Neuronal stem cell (in vitro differentiated cells): ENCODE measurements around the gene SOX18.

ENCODE experiments used
- DNase-seq: peaks from one replicate; pipeline ENCODE4 v3.0.0-alpha.2; 2013; ENCODE audit warnings: low spot score
- H2AFZ ChIP-seq: one replicate; pipeline ENCODE4 v1.6.1; 2013; ENCODE audit warnings: mild to moderate bottlenecking, low read length, inconsistent platforms
- H2AK5ac ChIP-seq: 2 replicates; pipeline ENCODE4 v1.6.1; 2013; ENCODE audit warnings: low read depth, mild to moderate bottlenecking, inconsistent platforms, low read length, moderate library complexity, mixed read lengths
- H2BK120ac ChIP-seq: 2 replicates; pipeline ENCODE4 v1.6.1; 2013; ENCODE audit warnings: low read depth, mild to moderate bottlenecking, inconsistent platforms, low read length, moderate library complexity, mixed read lengths
- H2BK12ac ChIP-seq: one replicate; pipeline ENCODE4 v1.6.1; 2013; ENCODE audit warnings: low read length, inconsistent platforms
- H2BK15ac ChIP-seq: 2 replicates; pipeline ENCODE4 v1.6.1; 2013; ENCODE audit warnings: mild to moderate bottlenecking, low read length, inconsistent platforms, mixed read lengths
- H2BK5ac ChIP-seq: one replicate; pipeline ENCODE4 v1.6.1; 2013; ENCODE audit warnings: inconsistent platforms, mild to moderate bottlenecking, low read length, moderate library complexity
- H3K14ac ChIP-seq: one replicate; pipeline ENCODE4 v1.6.1; 2013; ENCODE audit warnings: low read length, inconsistent platforms
- H3K18ac ChIP-seq: 2 replicates; pipeline ENCODE4 v1.6.1; 2013; ENCODE audit warnings: low read length, inconsistent platforms
- H3K23ac ChIP-seq: 2 replicates; pipeline ENCODE4 v1.6.1; 2013; ENCODE audit warnings: low read depth, mild to moderate bottlenecking, mixed read lengths, low read length, inconsistent platforms; ENCODE audit not compliant: poor library complexity
- H3K27ac ChIP-seq: replicated peaks from 3 replicates; pipeline ENCODE4 v1.5.1; 2013; ENCODE audit warnings: low read length, inconsistent platforms
- H3K27me3 ChIP-seq, 3 experiments: 2 replicates each; pipeline ENCODE4 v1.6.1; 2013; ENCODE audit warnings: low read length in 3 of 3, mild to moderate bottlenecking in 2 of 3, inconsistent platforms in 1 of 3, low read depth in 1 of 3, mixed read lengths in 1 of 3, moderate library complexity in 1 of 3; ENCODE audit not compliant: control insufficient read depth in 3 of 3, insufficient read depth in 3 of 3
- H3K36me3 ChIP-seq, 2 donors: replicated peaks in 1 of 2; 2 replicates each; pipeline ENCODE4 v1.6.1; 2013; ENCODE audit warnings: low read length in 2 of 2; ENCODE audit not compliant: control insufficient read depth in 2 of 2, insufficient read depth in 2 of 2
- H3K4ac ChIP-seq: 2 replicates; pipeline ENCODE4 v1.6.1; 2013; ENCODE audit warnings: inconsistent platforms, mild to moderate bottlenecking, low read length, moderate library complexity
- H3K4me1 ChIP-seq, 2 donors: 1 replicate in 1 of 2; 2 replicates in 1 of 2; pipeline ENCODE4 v1.6.1; 2013; ENCODE audit warnings: low read length in 2 of 2, low read depth in 1 of 2; ENCODE audit not compliant: control insufficient read depth in 2 of 2, insufficient read depth in 1 of 2
- H3K4me2 ChIP-seq: one replicate; pipeline ENCODE4 v1.6.1; 2013; ENCODE audit warnings: mild to moderate bottlenecking, low read length, inconsistent platforms; ENCODE audit not compliant: insufficient read depth, poor library complexity, severe bottlenecking
- H3K4me3 ChIP-seq, 2 donors: 2 replicates each; pipeline ENCODE4 v1.5.1; 2013; ENCODE audit warnings: low read length in 2 of 2, mild to moderate bottlenecking in 2 of 2, inconsistent platforms in 1 of 2, moderate library complexity in 1 of 2
- H3K79me1 ChIP-seq: one replicate; pipeline ENCODE4 v1.6.1; 2013; ENCODE audit warnings: low read depth, mild to moderate bottlenecking, inconsistent platforms, low read length, moderate library complexity
- H3K9ac ChIP-seq: one replicate; pipeline ENCODE4 v1.6.1; 2013; ENCODE audit warnings: mild to moderate bottlenecking, low read depth, low read length, inconsistent platforms; ENCODE audit not compliant: poor library complexity
- H3K9me3 ChIP-seq, 2 donors: replicated peaks in 1 of 2; 2 replicates each; pipeline versions ENCODE3 to v1.6.1; 2013; ENCODE audit warnings: low read length in 2 of 2, mild to moderate bottlenecking in 2 of 2, inconsistent platforms in 1 of 2, low read depth in 1 of 2, mixed read lengths in 1 of 2, moderate library complexity in 1 of 2; ENCODE audit not compliant: control insufficient read depth in 2 of 2, insufficient read depth in 1 of 2
- H4K8ac ChIP-seq: one replicate; pipeline ENCODE4 v1.6.1; 2013; ENCODE audit warnings: low read depth, mild to moderate bottlenecking, inconsistent platforms, low read length, moderate library complexity
- H4K91ac ChIP-seq: one replicate; pipeline ENCODE4 v1.6.1; 2013; ENCODE audit warnings: low read length, low read depth, mild to moderate bottlenecking, inconsistent platforms; ENCODE audit not compliant: poor library complexity
- WGBS, 2 donors: extraction: QIAGEN DNeasy Blood & Tissue Kit; methylation state at CpG; one replicate each; pipeline ENCODE4 v1.1.7; 2013; ENCODE audit warnings: missing lambda C conversion rate in 2 of 2, mixed read lengths in 1 of 2; ENCODE audit not compliant: insufficient read length in 2 of 2, insufficient replicate concordance in 1 of 2; ENCODE audit errors: extremely low coverage in 2 of 2; 5-methylcytosine and 5-hydroxymethylcytosine counted together

Gene SOX18

DNA sequence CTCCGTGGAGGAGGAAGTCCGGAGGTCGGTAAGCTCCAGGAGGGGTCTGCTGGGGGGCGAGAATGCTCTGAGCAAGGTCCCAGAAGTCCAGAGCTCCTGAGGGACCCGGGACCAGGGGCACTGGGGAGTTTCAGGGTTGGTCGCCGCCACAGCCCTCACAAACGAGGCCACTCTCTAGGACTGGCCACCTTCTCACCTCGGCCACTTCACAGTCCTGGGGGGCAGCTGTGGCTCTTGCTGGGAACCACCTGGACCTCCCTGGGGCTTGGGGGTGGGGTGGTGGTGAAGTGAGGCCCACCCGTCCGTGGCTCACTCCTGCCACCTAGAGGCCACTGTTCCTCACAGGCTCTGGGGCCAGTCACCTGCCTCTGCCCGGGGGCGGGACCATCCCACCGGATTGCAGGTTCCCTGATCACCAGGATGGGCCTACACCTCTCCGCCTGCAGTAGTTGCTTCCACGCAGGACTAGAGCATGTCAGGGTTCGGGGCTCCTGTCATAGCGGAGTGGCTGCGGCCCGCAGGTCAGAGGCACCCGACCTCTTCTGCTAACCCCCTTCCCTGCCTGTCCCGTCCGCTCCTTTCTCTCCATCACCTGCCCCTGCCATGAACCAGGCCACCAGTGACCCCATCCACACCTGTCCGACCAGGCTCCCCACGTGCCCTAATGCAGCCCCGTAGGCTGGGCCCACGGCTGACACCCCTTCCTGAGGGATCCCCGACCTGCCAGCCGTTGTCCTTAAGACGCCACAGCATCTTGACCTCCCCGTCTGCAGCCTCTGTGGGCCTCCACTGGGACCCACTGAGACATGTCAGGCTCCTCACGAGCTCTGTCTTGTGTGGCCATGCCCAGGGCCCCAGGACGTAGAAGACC, 8.4 kb upstream of the SOX18 start:
- Histone ChIP-seq H3K9ac (peak overlapping the region; percentile 57), H3K4me2 (no peak overlapping the region), H3K27ac (no peak overlapping the region), H3K4me1 (peaks cover 20 to 39% of the 10 kb centered on the region in 2 donors), H2AK5ac (peak overlapping the region; percentile 99), H3K4ac (no peak overlapping the region), H4K91ac (no peak overlapping the region), H2AFZ (peak overlapping the region; percentile 53), H3K23ac (peak overlapping the region; percentile 93), H3K18ac (peak overlapping the region; percentile 91), H2BK5ac (peak overlapping the region; percentile 78), H3K4me3 (no peak overlapping the region), H2BK15ac (peak overlapping the region; percentile 87), H3K27me3 (peaks cover 0 to 17% (median 0%) of the 10 kb centered on the region in 3 experiments), H3K9me3 (no peaks in the 10 kb centered on the region), H4K8ac (no peak overlapping the region), H3K79me1 (no peaks in the 10 kb centered on the region), H3K14ac (peak overlapping the region; percentile 44), H2BK12ac (peak overlapping the region; percentile 88), H3K36me3 (no peaks in the 10 kb centered on the region), H2BK120ac (peak overlapping the region; percentile 42)
- DNase-seq: no peak
- no CpG with 5 or more reads among the region's 33 CpGs for WGBS, 2 donors

- peak overlapping the region; percentile 63 for H3K9ac ChIP-seq
- peak overlapping the region; percentile 93 for H3K23ac ChIP-seq
- H3K27me3 ChIP-seq: peaks cover 0 to 25% (median 0%) of the 10 kb centered on the region in 3 experiments
- H3K4me2 ChIP-seq: no peak overlapping the region
- no peaks in the 10 kb centered on the region for H3K36me3 ChIP-seq
- peak overlapping the region; percentile 53 for H2AFZ ChIP-seq
- H3K4me1 ChIP-seq: peaks cover 15 to 34% of the 10 kb centered on the region in 2 donors
- H2BK120ac ChIP-seq: peak overlapping the region; percentile 89
- peak overlapping the region; percentile 91 for H3K18ac ChIP-seq
- no peak overlapping the region for H3K27ac ChIP-seq
- H4K91ac ChIP-seq: no peak overlapping the region
- no peak for DNase-seq
- H4K8ac ChIP-seq: peak overlapping the region; percentile 97
- H3K4me3 ChIP-seq: peak overlapping the region in 1 of 2 donors; percentile 28
- H2BK5ac ChIP-seq: peak overlapping the region; percentile 78
- peak overlapping the region; percentile 44 for H3K14ac ChIP-seq
- H2BK12ac ChIP-seq: peak overlapping the region; percentile 59
- peak overlapping the region; percentile 99 for H2AK5ac ChIP-seq
- H3K79me1 ChIP-seq: no peaks in the 10 kb centered on the region
- H3K9me3 ChIP-seq: no peaks in the 10 kb centered on the region
- peak overlapping the region; percentile 87 for H2BK15ac ChIP-seq
- peak overlapping the region; percentile 93 for H3K4ac ChIP-seq
- WGBS, 2 donors: no CpG with 5 or more reads among the region's 39 CpGs
These were observed 7.6 kb upstream of the SOX18 start for GRCh38 chr20:64056889-64057627.

- Histone ChIP-seq H3K4me3 (no peak overlapping the region), H3K79me1 (no peaks in the 10 kb centered on the region), H3K4me2 (no peak overlapping the region), H3K18ac (no peak overlapping the region), H4K91ac (no peak overlapping the region), H3K4me1 (peaks cover 15 to 34% of the 10 kb centered on the region in 2 donors), H3K9ac (no peak overlapping the region), H2BK15ac (peak overlapping the region; percentile 87), H3K9me3 (no peaks in the 10 kb centered on the region), H3K4ac (no peak overlapping the region), H2AK5ac (peak overlapping the region; percentile 99), H2BK12ac (no peak overlapping the region), H2BK120ac (peak overlapping the region; percentile 89), H3K27ac (no peak overlapping the region), H3K36me3 (no peaks in the 10 kb centered on the region), H4K8ac (no peak overlapping the region), H3K27me3 (peaks cover 0 to 30% (median 0%) of the 10 kb centered on the region in 3 experiments), H3K14ac (no peak overlapping the region), H3K23ac (no peak overlapping the region), H2BK5ac (peak overlapping the region; percentile 78), H2AFZ (peak overlapping the region; percentile 53)
- WGBS, 2 donors: no CpG with 5 or more reads among the region's 7 CpGs
- no peak for DNase-seq
These were observed 7.1 kb upstream of the SOX18 start for GRCh38 chr20:64056639-64056888.
